Right atrium auricular region (tissue), 2 donors: Measurements from ENCODE around the gene PLA2G2C. TPM values are rescaled to one million over a fixed set of nuclear protein-coding genes. Genes with fewer than 3 reads are reported as not detected.

Experiments used
- total RNA-seq, 2 donors: library from RNA; depleted of rRNA; stranded (reverse); fragments of >200 nt; gene quantifications; one replicate each; pipeline ENCODE4 v1.1.0, GENCODE V29; 2016

Gene PLA2G2C
- total RNA-seq, 2 donors from 2014 or later: not detected

Other genes with a start within 250 kb of the PLA2G2C start
- gene PLA2G2A, start 206.9 kb downstream of the PLA2G2C start, total RNA-seq: 1,000 to 10,000 TPM in 1 of 2 donors, 100 to 1,000 TPM in 1; 185 to 1,320 TPM
- gene PLA2G5, start 116.3 kb downstream of the PLA2G2C start, total RNA-seq: 100 to 1,000 TPM; 115 to 149 TPM
- not detected for gene PLA2G2D, start 67.0 kb downstream of the PLA2G2C start, total RNA-seq
- gene PLA2G2F, start 47.2 kb downstream of the PLA2G2C start, total RNA-seq: not detected
- gene UBXN10, start 422 bp downstream of the PLA2G2C start, total RNA-seq: 1 to 10 TPM; 2.7 to 7.3 TPM
- gene VWA5B1, start 104.4 kb upstream of the PLA2G2C start, total RNA-seq: under 1 TPM; 0.22 to 0.43 TPM